Globus pallidus (tissue), 1 donor: Measurements from ENCODE around the gene PLB1.
A peak's percentile ranks its signal among the peaks of the same experiment; 100 is the strongest.
"Not testable (repeated sequence)": the region's sequence is repeated elsewhere in the genome, so short reads cannot be mapped to it uniquely, and the experiment has no call there.

Source experiments
- DNase-seq: peaks from one replicate; pipeline ENCODE4 v3.0.0-alpha.2; 2015; ENCODE audit warnings: low spot score

PLB1 gene

GRCh38 chr2:28647682-28648081 lies 151.8 kb downstream of the PLB1 start:
- DNase-seq = no peak

GRCh38 chr2:28648147-28648546 lies 152.3 kb downstream of the PLB1 start:
- DNase-seq = no peak

GRCh38 chr2:28648671-28649395 lies 153.0 kb downstream of the PLB1 start:
- no peak for DNase-seq

GRCh38 chr2:28649481-28650265 lies 153.8 kb downstream of the PLB1 start:
- DNase-seq = no peak

GRCh38 chr2:28650266-28650584 lies 154.4 kb downstream of the PLB1 start:
- no peak for DNase-seq

GRCh38 chr2:28652217-28652616 lies 156.4 kb downstream of the PLB1 start:
- DNase-seq = no peak

GRCh38 chr2:28653892-28654662 lies 158.2 kb downstream of the PLB1 start:
- DNase-seq = no peak

GRCh38 chr2:28654663-28655320 lies 158.9 kb downstream of the PLB1 start:
- no peak for DNase-seq

- DNase-seq = no peak
Observed at GRCh38 chr2:28656937-28657615, 161.2 kb downstream of the PLB1 start.

GRCh38 chr2:28658369-28658768 lies 162.5 kb downstream of the PLB1 start:
- no peak for DNase-seq

GRCh38 chr2:28659127-28659526 lies 163.3 kb downstream of the PLB1 start:
- DNase-seq = no peak

GRCh38 chr2:28661589-28662001 lies 165.7 kb downstream of the PLB1 start:
- DNase-seq = peak; percentile 18

- no peak for DNase-seq
Observed at GRCh38 chr2:28662044-28662443, 166.2 kb downstream of the PLB1 start.

- no peak for DNase-seq
Observed at GRCh38 chr2:28662468-28663181, 166.8 kb downstream of the PLB1 start.

GRCh38 chr2:28663359-28663758 lies 167.5 kb downstream of the PLB1 start:
- no peak for DNase-seq

- no peak for DNase-seq
Observed at GRCh38 chr2:28664120-28664842, 168.4 kb downstream of the PLB1 start.

GRCh38 chr2:28665041-28665704 lies 169.3 kb downstream of the PLB1 start:
- no peak for DNase-seq

GRCh38 chr2:28665811-28666377 lies 170.0 kb downstream of the PLB1 start:
- not testable (repeated sequence) for DNase-seq

GRCh38 chr2:28666496-28667184 lies 170.8 kb downstream of the PLB1 start:
- DNase-seq = no peak
